Endothelial cell of umbilical vein (primary cell): Measurements from ENCODE around the gene GC. TPM values are rescaled to one million over a fixed set of nuclear protein-coding genes. Genes with fewer than 3 reads are reported as not detected.
"Not testable (repeated sequence)": the region's sequence is repeated elsewhere in the genome, so short reads cannot be mapped to it uniquely, and the experiment has no call there.

Experiments used
- BruUV-seq: library from RNA; stranded (reverse); fragments of 400-500 nt; replicated peaks from 2 replicates; lab custom pipeline; 2021; lab: Mats Ljungman, UMichigan
- CTCF ChIA-PET: fragments of 300-600, 350-600 bp; sonication (Branson Sonifier 250); formaldehyde crosslinking; loops from one replicate; lab custom pipeline; 2021; ENCODE audit warnings: antibody characterized with exemption, inconsistent platforms; lab: Charles Lee
- POLR2A ChIA-PET: fragments of 300-600, 350-600 bp; sonication (Branson Sonifier 250); formaldehyde crosslinking; loops from one replicate; lab custom pipeline; 2021; ENCODE audit warnings: antibody characterized with exemption, inconsistent platforms; lab: Charles Lee
- DNase-seq: peaks from one replicate; pipeline ENCODE4 v3.0.0-alpha.2; 2011; ENCODE audit warnings: low read depth, low spot score
- FAIRE-seq: peaks from 2 replicates; lab custom pipeline; 2011; peaks lifted over from hg19 to GRCh38; lab: Jason Lieb, UNC
- H2AFZ ChIP-seq: 2 replicates; pipeline ENCODE4 v1.6.0; 2012; ENCODE audit warnings: low read depth, low read length, control low read depth, inconsistent platforms
- H3K27ac ChIP-seq: 2 replicates; pipeline ENCODE4 v1.5.1; 2011; ENCODE audit warnings: low read depth, mild to moderate bottlenecking, control low read depth, low read length, moderate library complexity; ENCODE audit not compliant: insufficient read depth
- H3K27me3 ChIP-seq, 2 experiments: 2 replicates each; pipeline versions ENCODE4 v1.6.0 to v1.6.1; 2011; ENCODE audit warnings: low read length in 2 of 2, mixed read lengths in 1 of 2; ENCODE audit not compliant: control insufficient read depth in 2 of 2, insufficient read depth in 2 of 2
- H3K36me3 ChIP-seq, 2 experiments: 2 replicates in 1 of 2; 3 replicates in 1 of 2; pipeline ENCODE4 v1.5.1; 2011; ENCODE audit warnings: low read length in 2 of 2, mild to moderate bottlenecking in 1 of 2, moderate library complexity in 1 of 2; ENCODE audit not compliant: control insufficient read depth in 2 of 2, insufficient read depth in 2 of 2; ENCODE audit errors: extremely low read depth in 1 of 2
- H3K4me1 ChIP-seq: 3 replicates; pipeline ENCODE4 v1.5.1; 2011; ENCODE audit warnings: mild to moderate bottlenecking, low read length; ENCODE audit not compliant: control insufficient read depth, insufficient read depth; ENCODE audit errors: extremely low read depth
- H3K4me2 ChIP-seq: 2 replicates; pipeline ENCODE4 v1.6.1; 2011; ENCODE audit warnings: low read length, control low read depth, mixed read lengths; ENCODE audit not compliant: insufficient read depth
- H3K4me3 ChIP-seq, 3 experiments: fragments of 200-600 bp in 1 of 3; sonication (generic), shearing (Covaris generic) in 1 of 3; replicated peaks in 1 of 3; 2 replicates each; pipeline ENCODE4 v1.5.1; 2011 to 2016; ENCODE audit warnings: control low read depth in 3 of 3, low read length in 3 of 3, mild to moderate bottlenecking in 2 of 3, inconsistent platforms in 1 of 3, low read depth in 1 of 3, moderate library complexity in 1 of 3; ENCODE audit not compliant: insufficient read depth in 1 of 3
- H3K79me2 ChIP-seq: 2 replicates; pipeline ENCODE4 v1.6.0; 2012; ENCODE audit warnings: low read length, inconsistent platforms; ENCODE audit not compliant: control insufficient read depth, insufficient read depth
- H3K9ac ChIP-seq: replicated peaks from 2 replicates; pipeline ENCODE3; 2011; ENCODE audit warnings: low read length, control low read depth; ENCODE audit not compliant: insufficient read depth; ENCODE audit errors: extremely low read depth
- H3K9me1 ChIP-seq: replicated peaks from 3 replicates; pipeline ENCODE4 v1.6.0; 2011; ENCODE audit warnings: mild to moderate bottlenecking, low read length; ENCODE audit not compliant: control insufficient read depth, insufficient read depth; ENCODE audit errors: extremely low read depth
- H3K9me3 ChIP-seq: replicated peaks from 2 replicates; pipeline ENCODE4 v1.5.1; 2012; ENCODE audit warnings: low read length, inconsistent platforms; ENCODE audit not compliant: control insufficient read depth, insufficient read depth
- H4K20me1 ChIP-seq: replicated peaks from 2 replicates; pipeline ENCODE3; 2011; ENCODE audit warnings: mild to moderate bottlenecking, low read length; ENCODE audit not compliant: control insufficient read depth, insufficient read depth; ENCODE audit errors: extremely low read depth
- CTCF ChIP-seq, 2 donors: IDR thresholded peaks; 1 replicate in 1 of 2; 2 replicates in 1 of 2; pipeline ENCODE4 v1.5.1; 2011; ENCODE audit warnings: low read length in 2 of 2, mild to moderate bottlenecking in 2 of 2, moderate library complexity in 2 of 2, control low read depth in 1 of 2, inconsistent platforms in 1 of 2, low read depth in 1 of 2; ENCODE audit not compliant: insufficient read depth in 1 of 2; ENCODE audit errors: extremely low read depth in 1 of 2
- EZH2 ChIP-seq: IDR thresholded peaks from 2 replicates; pipeline ENCODE4 v1.6.1; 2012; ENCODE audit warnings: borderline replicate concordance, low read depth, mild to moderate bottlenecking, moderate library complexity, low read length, inconsistent platforms; ENCODE audit not compliant: severe bottlenecking
- FOS ChIP-seq: IDR thresholded peaks from 2 replicates; pipeline ENCODE4 v1.6.1; 2011; ENCODE audit warnings: mild to moderate bottlenecking, low read length, moderate library complexity, borderline replicate concordance; ENCODE audit not compliant: insufficient read depth
- GATA2 ChIP-seq: IDR thresholded peaks from 2 replicates; pipeline ENCODE4 v1.7.0; 2011; ENCODE audit warnings: low read depth, mild to moderate bottlenecking, moderate library complexity, mixed read lengths, low read length; ENCODE audit not compliant: insufficient read length, insufficient read depth
- JUN ChIP-seq: IDR thresholded peaks from 2 replicates; pipeline ENCODE4 v1.6.1; 2011; ENCODE audit warnings: borderline replicate concordance, low read depth; ENCODE audit not compliant: insufficient read length, insufficient read depth
- MAX ChIP-seq: IDR thresholded peaks from 2 replicates; pipeline ENCODE4 v1.6.1; 2011; ENCODE audit not compliant: insufficient read depth, insufficient read length
- MYC ChIP-seq: IDR thresholded peaks from one replicate; pipeline ENCODE4 v1.6.1; 2011; ENCODE audit warnings: mild to moderate bottlenecking, low read depth, low read length
- POLR2A ChIP-seq: IDR thresholded peaks from 2 replicates; pipeline ENCODE4 v1.6.1; 2012; ENCODE audit warnings: low read depth, mild to moderate bottlenecking, control low read depth, low read length
- POLR2AphosphoS5 ChIP-seq: IDR thresholded peaks from 2 replicates; pipeline ENCODE4 v1.6.1; 2012; ENCODE audit warnings: low read depth, mild to moderate bottlenecking, control low read depth, low read length, moderate library complexity; ENCODE audit not compliant: insufficient read depth
- dilution Hi-C: fragments of 300-500 bp; cut with MboI; formaldehyde crosslinking; loops from one replicate; pipeline ENCODE4 v1.15.0; 2019; ENCODE audit warnings: low sequenced_read_pairs; ENCODE audit not compliant: extremely low pct_ligation_motif_present
- intact Hi-C: fragments of 100-400 bp; cut with micrococcal nuclease; formaldehyde crosslinking; loops from one replicate; pipeline ENCODE4 v1.10.0; 2022
- polyA plus RNA-seq, 4 experiments: library from polyadenylated mRNA; depleted of rRNA in 3 of 4; stranded (reverse) in 3 of 4; unstranded in 1 of 4; fragments of >200 nt; gene quantifications; 2 replicates each; pipeline versions ENCODE4 v1.2.1 to v1.2.3, GENCODE V29; 2011 to 2012; ENCODE audit warnings: missing spikeins in 1 of 4
- total RNA-seq: library from RNA; stranded (reverse); gene quantifications from 2 replicates; pipeline ENCODE4 v1.2.3, GENCODE V29; 2021

Gene GC
- total and polyA plus RNA-seq, 2 donors (not counting 3 experiments of a cell fraction or from before 2014, with no cell fraction given), result not detected

- Histone ChIP-seq H3K79me2 (no peaks in the 10 kb centered on the region), H3K4me2 (no peak overlapping the region), H3K4me1 (no peaks in the 10 kb centered on the region), H3K27ac (no peak overlapping the region), H4K20me1 (no peaks in the 10 kb centered on the region), H3K36me3 (no peaks in the 10 kb centered on the region), H3K9me3 (no peaks in the 10 kb centered on the region), H2AFZ (no peak overlapping the region), H3K9me1 (no peaks in the 10 kb centered on the region), H3K9ac (no peak overlapping the region), H3K4me3 (no peak overlapping the region), H3K27me3 (no peaks in the 10 kb centered on the region)
- ChIA-PET CTCF (no interaction called here), POLR2A (no interaction called here)
- intact Hi-C loops, result no loop called here
- dilution Hi-C loops, result no loop called here
- no TSS peak for BruUV-seq
- no peak for DNase-seq
- FAIRE-seq, result no peak
- TF ChIP-seq GATA2, result no peak
- no peak for TF ChIP-seq FOS
- no peak for TF ChIP-seq MYC
- no peak for TF ChIP-seq CTCF (IDR thresholded peaks at IDR 0.05; ENCODE audit: extremely low read depth in 1 of 2, insufficient read depth in 1 of 2, low read depth in 1 of 2, low read length in 2 of 2)
- TF ChIP-seq POLR2A, result no peak
- no peak for TF ChIP-seq POLR2AphosphoS5
- no peak for TF ChIP-seq JUN
- no peak for TF ChIP-seq MAX
- TF ChIP-seq EZH2, result no peak
These were observed 37.5 kb downstream of the GC start for GRCh38 chr4:71746379-71746778.

- H3K27ac ChIP-seq, CTCF ChIA-PET, H4K20me1 ChIP-seq, H3K4me3 ChIP-seq, H3K79me2 ChIP-seq, H3K9me3 ChIP-seq, DNase-seq, H3K9me1 ChIP-seq, H3K4me2 ChIP-seq, H3K4me1 ChIP-seq, FAIRE-seq, H3K27me3 ChIP-seq, H2AFZ ChIP-seq, BruUV-seq, H3K9ac ChIP-seq, dilution Hi-C loops, H3K36me3 ChIP-seq, POLR2A ChIA-PET: not testable (repeated sequence)
- intact Hi-C loops, result loop anchor here (10.0 kb wide), 2 partner anchors 726 to 1276 kb away; no protein-coding TSS in a partner anchor
These were observed 45.1 kb downstream of the GC start for GRCh38 chr4:71738782-71739181.
